OCI-M1 (cell line): ENCODE measurements around the gene SGCD.
A peak's percentile ranks its signal among the peaks of the same experiment; 100 is the strongest.

ENCODE experiments used
- DNase-seq: peaks from one replicate; lab custom pipeline; 2025; lab: John Stamatoyannopoulos, UW

SGCD gene

GRCh38 chr5:156460471-156460870, 133.5 kb downstream of the SGCD start:
- DNase-seq, result no peak

- DNase-seq, result no peak
These were observed 139.9 kb downstream of the SGCD start for GRCh38 chr5:156466871-156467270.

GRCh38 chr5:156469636-156470035, 142.7 kb downstream of the SGCD start:
- DNase-seq, result no peak

GRCh38 chr5:156471893-156472292, 144.9 kb downstream of the SGCD start:
- no peak for DNase-seq

GRCh38 chr5:156473269-156473908, 146.4 kb downstream of the SGCD start:
- DNase-seq, result peak; percentile 30

GRCh38 chr5:156474251-156474650, 147.3 kb downstream of the SGCD start:
- no peak for DNase-seq

- no peak for DNase-seq
These were observed 148.5 kb downstream of the SGCD start for GRCh38 chr5:156475182-156476157.

GRCh38 chr5:156476158-156476551, 149.2 kb downstream of the SGCD start:
- no peak for DNase-seq

- DNase-seq, result no peak
These were observed 149.7 kb downstream of the SGCD start for GRCh38 chr5:156476678-156477077.

- DNase-seq, result peak; percentile 13
These were observed 150.2 kb downstream of the SGCD start for GRCh38 chr5:156477196-156477595.

GRCh38 chr5:156479849-156480248, 152.9 kb downstream of the SGCD start:
- DNase-seq, result peak; percentile 59

GRCh38 chr5:156481741-156482140, 154.8 kb downstream of the SGCD start:
- DNase-seq, result no peak

- no peak for DNase-seq
These were observed 155.9 kb downstream of the SGCD start for GRCh38 chr5:156482818-156483217.

- no peak for DNase-seq
These were observed 159.7 kb downstream of the SGCD start for GRCh38 chr5:156486394-156487238.

- DNase-seq, result no peak
These were observed 164.8 kb downstream of the SGCD start for GRCh38 chr5:156491766-156492165.

- DNase-seq, result no peak
These were observed 169.3 kb downstream of the SGCD start for GRCh38 chr5:156496291-156496690.

GRCh38 chr5:156497804-156498208, 170.8 kb downstream of the SGCD start:
- no peak for DNase-seq

GRCh38 chr5:156498226-156498980, 171.4 kb downstream of the SGCD start:
- DNase-seq, result no peak

GRCh38 chr5:156500755-156501154, 173.8 kb downstream of the SGCD start:
- DNase-seq, result no peak

- DNase-seq, result no peak
These were observed 178.1 kb downstream of the SGCD start for GRCh38 chr5:156505101-156505500.

- no peak for DNase-seq
These were observed 186.3 kb downstream of the SGCD start for GRCh38 chr5:156513123-156513815.
